Endothelial cell of umbilical vein (primary cell): ENCODE results near the gene ZDHHC11.

Source experiments
- CTCF ChIP-seq, 2 donors: IDR thresholded peaks; 1 replicate in 1 of 2; 2 replicates in 1 of 2; pipeline ENCODE4 v1.5.1; 2011; ENCODE audit warnings: low read length in 2 of 2, mild to moderate bottlenecking in 2 of 2, moderate library complexity in 2 of 2, control low read depth in 1 of 2, inconsistent platforms in 1 of 2, low read depth in 1 of 2; ENCODE audit not compliant: insufficient read depth in 1 of 2; ENCODE audit errors: extremely low read depth in 1 of 2
- JUN ChIP-seq: IDR thresholded peaks from 2 replicates; pipeline ENCODE4 v1.6.1; 2011; ENCODE audit warnings: borderline replicate concordance, low read depth; ENCODE audit not compliant: insufficient read length, insufficient read depth
- MAX ChIP-seq: IDR thresholded peaks from 2 replicates; pipeline ENCODE4 v1.6.1; 2011; ENCODE audit not compliant: insufficient read depth, insufficient read length
- MYC ChIP-seq: IDR thresholded peaks from one replicate; pipeline ENCODE4 v1.6.1; 2011; ENCODE audit warnings: mild to moderate bottlenecking, low read depth, low read length
- POLR2A ChIP-seq: IDR thresholded peaks from 2 replicates; pipeline ENCODE4 v1.6.1; 2012; ENCODE audit warnings: low read depth, mild to moderate bottlenecking, control low read depth, low read length
- POLR2AphosphoS5 ChIP-seq: IDR thresholded peaks from 2 replicates; pipeline ENCODE4 v1.6.1; 2012; ENCODE audit warnings: low read depth, mild to moderate bottlenecking, control low read depth, low read length, moderate library complexity; ENCODE audit not compliant: insufficient read depth

GRCh38 chr5:873328-873727, 22.5 kb upstream of the ZDHHC11 start:
- no peak for TF ChIP-seq CTCF (IDR thresholded peaks at IDR 0.05; ENCODE audit: extremely low read depth in 1 of 2, insufficient read depth in 1 of 2, low read depth in 1 of 2, low read length in 2 of 2)
- TF ChIP-seq POLR2AphosphoS5: no peak
- no peak for TF ChIP-seq JUN
- no peak for TF ChIP-seq MYC
- no peak for TF ChIP-seq MAX
- TF ChIP-seq POLR2A: no peak
